HG03097 (cell line): ENCODE data around the gene CELF4.

ENCODE experiments used
- ATAC-seq: cut with Tn5 transposase; IDR thresholded peaks from one replicate; pipeline ENCODE4 v1.9.1; 2021; ENCODE audit not compliant: unreplicated experiment, low FRiP score

CELF4 gene

DNA sequence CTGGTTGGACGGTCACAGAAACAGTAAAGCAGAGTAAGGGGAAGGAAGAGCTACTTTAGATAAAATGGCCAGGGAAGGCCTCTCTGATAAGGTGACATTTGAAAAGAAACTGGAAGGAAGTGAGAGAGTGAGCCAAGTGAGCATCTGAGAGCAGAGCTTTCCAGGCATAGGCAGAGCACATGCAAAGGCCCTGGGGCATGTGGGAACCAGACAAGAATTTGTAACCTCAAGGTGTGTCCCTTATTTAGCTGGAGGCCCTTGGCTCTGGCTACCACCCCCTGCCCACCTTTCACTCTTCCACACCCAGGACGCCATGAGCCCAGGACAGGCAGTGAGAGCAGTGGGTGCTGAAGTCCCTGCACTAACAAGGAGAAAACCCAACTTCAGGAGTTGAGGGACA is 116.0 kb downstream of the CELF4 start:
- ATAC-seq, result no peak

DNA sequence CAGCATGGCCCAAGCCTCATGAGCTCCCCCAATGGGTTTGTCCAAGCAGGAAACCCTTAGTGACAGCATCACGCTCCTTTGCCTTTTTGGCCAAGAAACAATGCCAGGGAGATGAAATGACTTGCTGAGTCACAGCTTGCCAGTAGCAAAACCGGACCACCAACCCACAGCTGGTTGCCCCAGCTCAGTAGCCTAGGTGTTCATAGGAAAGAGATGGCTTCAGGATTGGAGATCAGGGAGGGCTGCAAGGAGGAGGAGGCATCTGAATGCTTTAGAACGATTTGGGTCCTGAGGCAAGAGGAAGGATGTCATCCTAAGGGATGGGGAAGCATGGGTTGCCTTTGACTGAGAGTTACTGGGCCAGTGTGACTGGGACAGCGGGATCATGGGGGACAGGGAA is 116.7 kb downstream of the CELF4 start:
- no peak for ATAC-seq

DNA sequence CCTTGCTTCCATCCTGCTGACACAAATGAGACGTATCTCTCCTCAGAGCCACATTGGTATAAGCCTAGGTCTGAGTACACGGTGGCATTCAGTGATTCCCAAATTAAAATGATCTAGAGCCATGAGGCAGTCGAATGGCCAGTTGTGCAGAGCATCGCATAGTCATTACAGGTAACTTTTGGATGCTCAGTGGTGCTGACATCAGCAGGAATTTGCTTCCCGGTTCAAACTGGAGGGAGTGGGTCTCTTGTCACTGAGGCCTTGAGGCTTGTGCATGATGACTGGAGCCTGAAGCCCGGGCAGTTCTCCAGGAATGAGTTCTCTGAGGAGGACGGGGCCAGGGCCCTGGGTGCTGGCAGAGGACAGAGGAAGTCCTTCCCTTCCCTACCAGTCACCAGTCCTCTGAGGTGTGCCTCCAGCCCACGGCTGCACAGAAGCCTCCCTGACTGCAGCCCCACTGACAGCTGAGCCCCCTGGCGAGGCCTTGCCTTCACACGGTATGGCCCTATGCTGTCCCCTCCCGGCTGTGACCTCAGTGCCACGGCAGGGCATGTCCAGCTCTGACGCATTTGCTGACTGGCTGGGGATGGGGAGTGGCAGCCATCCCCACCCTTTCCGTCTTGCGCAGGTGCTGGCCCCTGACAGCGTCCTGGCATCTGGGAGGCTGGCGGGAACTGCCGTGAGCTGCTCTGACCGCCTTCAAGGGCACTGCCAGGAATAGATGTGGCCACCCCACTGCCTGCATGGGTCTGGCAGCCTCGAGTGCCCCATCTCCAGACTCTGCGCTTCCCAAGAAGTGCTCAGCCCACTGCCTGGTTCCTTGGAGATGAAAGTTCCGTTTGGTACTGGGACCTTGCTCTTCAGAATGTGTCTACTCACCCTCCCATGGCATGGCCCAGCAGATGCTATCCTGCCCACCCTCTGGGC is 117.4 kb downstream of the CELF4 start:
- no peak for ATAC-seq

DNA sequence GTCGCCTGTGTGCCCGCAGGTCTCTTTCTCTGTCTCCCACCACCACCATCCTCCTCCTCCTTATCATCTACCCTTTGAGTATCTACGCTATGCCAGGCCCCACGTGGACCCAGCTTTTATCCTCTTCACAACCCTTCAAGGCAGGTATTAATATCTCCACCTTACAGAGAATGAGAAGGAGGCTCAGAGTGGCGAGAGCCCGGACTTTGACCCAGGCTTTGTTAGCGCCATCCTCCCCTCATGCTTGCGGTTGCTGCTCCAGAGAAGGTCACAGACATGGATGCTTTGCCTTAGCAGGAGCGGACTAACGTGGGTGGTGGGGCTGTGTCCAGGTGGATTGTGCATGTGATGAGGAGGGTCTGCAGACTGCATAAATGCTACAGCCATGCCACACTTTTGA is 119.8 kb downstream of the CELF4 start:
- ATAC-seq, result no peak

DNA sequence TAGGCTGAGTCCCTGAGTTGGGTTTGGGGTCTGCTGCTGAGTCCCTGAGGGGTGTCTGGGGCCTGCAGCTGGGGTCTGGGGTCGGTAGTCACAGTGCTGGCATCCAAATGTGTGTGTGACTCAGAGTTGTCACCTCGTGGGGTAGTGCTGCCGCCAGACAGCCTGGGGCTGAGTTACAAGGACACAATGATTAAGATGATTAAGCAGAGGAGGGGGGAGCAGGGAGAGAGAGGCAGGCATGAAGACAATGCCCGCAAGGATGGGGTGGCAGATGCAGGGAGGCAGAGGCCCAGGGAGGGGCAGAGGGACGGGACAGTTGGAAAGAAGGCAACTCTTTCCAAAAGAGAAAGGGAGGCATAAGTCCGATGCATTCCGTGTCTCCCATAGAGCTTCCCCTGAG is 120.2 kb downstream of the CELF4 start:
- no peak for ATAC-seq

DNA sequence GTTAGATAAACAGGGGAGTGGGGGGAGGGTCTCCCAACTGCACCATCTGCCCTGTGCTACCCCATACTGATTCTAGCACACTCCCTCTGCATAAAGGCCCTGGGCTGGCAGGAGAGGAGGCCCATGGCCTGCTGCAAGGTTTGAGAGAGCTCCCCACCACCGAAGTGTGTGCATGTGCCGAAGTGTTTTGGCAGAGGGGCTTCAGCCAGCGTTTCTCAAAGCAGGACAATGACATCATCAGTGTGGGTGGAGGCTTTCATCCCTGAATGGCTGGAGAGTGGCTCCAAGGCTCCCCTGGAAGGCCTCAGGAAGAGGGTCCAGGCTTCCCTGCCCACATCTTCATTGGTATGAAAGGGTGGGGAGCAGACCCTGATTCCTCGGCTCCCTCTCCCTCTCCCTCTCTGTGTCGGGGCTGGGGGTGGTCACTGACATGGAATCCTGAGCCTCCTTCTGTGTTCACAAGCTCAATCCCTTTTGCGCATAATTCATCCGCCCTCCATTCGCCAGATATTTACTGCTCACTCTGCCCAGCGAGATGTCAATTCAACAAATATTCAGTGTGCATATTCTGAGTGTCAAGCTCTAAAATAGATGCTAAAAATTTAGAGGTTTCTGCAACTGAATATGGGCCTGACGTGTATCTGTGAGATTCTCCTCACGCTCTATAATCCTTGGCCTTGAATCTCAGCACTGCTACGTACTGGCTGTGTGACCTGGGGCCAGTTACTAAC is 122.1 kb downstream of the CELF4 start:
- no peak for ATAC-seq

DNA sequence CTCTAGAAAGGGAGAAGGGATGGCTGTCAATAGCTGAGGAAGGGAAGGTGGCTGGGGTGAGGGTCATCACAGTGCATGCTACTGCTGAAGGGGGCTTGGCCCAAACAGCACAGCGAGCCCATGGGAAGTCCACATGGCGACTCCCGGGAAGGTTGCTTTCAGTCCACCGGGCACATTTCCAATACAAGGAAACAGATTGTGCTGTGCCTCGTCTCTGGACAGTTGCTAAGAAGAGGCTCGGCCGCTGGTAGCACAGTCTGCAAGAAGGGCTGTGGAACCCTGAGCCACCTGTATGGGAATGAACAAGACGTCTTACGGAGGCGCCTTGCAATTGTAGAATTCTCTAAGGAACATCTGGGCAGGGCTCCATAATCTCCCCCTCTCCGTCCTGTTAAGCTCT is 123.1 kb downstream of the CELF4 start:
- ATAC-seq, result no peak

DNA sequence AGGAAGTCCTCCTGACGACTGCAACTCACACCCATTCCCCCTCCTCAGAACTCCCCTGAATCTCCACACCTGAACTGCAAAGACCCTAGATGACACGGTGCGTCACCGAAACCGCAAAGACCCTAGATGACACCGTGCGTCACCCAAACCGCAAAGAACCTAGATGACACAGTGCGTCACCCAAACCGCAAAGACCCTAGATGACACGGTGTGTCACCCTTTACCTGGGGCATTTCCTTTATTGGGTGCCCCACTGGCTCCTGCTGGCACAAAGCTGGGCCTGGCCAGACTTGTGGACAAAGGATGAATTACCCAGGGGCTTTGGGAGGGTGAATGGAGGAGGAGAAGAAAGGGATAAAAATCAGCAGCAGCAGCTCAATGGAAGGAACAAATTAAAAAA is 123.8 kb downstream of the CELF4 start:
- ATAC-seq, result no peak

DNA sequence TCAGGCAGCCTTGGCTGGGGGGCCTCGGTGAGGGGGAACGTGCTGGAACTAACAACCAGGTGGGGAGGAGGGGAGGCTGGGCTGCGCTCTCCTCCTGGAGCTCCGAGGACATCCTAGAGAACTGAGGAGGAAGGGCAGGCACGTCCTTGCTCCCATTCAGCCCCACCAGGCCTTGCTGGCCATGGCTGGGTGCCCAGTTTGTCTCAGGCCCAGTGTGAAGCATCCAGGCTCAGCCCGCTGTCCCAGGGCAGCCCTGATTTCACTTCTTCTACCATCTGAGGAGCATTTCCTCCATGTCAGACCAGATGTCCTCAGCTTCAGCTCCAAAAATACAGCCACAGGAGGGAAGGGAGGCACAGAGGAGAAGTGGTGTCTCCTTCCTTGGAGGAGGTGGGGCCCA is 125.4 kb downstream of the CELF4 start:
- ATAC-seq, result no peak

DNA sequence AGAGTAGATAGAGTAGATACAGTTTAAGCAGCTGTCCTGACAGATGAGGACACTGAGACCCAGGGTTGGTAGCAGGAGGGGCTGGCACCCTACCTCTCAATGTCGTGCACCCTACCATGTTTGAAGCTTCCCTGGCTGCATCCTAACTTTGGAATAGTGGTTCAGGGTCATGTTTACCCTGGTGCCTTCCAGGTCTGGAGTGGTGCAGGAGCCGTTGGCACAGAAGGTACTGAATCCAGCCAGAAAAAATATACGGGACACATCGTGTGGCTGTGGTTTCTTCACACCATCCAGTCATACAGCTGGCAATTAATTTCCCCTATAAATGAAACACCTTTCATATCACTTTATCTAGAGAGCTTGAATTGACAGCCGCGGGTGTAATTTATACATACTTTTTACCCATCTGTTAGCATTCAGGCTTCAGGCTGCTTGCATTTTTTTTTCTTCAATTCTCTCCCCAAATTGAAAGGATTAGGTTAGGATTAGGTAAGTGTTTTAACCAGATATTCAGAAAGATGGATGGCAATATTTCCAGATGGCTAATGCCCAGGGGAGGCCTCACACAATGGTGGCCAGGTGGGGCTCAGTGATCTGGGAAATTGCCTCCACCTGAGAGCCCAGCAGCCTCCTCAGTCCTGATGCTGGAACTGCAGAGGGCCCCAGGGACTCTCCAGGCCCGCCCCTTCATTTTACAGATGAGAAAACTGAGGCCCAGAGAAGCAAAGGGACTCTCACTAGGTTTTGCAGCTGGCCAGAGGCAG is 127.0 kb downstream of the CELF4 start:
- no peak for ATAC-seq

DNA sequence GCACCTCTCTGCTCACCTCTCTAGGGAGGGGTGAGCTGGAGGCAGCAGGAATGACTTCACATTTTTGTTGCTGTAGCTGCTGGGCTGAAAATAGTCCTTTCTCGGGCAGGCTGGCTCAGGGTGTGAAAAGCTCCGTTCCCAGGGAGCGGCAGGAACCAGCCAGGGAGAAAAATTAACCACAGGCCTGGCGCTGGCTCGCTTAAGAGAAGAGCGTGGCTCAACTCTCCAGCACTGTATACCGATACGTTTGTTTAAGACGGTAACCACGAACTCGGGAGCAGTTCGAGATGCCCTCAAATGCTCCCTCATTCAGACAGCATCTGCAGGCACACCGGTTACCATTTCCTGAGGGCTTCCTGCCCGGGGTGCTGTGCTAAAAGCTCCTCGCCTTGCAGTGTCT is 129.6 kb downstream of the CELF4 start:
- ATAC-seq, result no peak

DNA sequence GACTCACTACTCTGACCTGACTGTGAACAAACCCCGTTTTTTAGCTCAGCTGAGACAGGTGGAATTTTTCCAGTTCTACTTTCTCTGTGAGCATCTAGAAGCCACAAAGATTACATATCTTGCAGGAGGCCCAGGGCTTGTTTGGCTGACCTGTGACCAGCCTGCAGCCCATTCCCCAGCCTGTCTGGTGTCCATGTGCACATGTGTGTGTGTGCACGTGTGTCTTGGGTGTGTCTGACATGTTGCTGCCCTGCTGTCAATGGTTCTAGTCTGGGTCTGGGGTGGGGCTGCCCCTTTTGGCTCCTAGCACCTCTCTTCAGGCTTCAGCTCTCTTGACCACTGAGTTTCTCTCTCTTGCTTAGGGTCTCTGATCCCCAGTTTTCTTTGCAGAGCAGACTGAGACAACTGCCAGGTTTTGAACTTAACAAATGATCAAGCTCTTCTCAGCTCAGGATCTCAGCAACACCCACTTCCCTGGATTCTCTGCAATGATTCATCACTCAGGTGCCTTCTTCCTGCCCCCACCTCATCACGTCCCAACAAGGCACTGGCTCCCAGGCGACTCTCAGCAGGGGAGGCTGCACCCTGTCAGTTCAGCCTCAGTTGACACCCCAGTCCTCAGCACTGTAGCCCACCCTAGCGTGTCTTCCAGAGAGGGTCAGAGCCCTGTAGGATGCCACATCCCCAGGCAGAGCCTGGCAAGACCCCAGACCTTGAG is 130.3 kb downstream of the CELF4 start:
- ATAC-seq, result no peak

DNA sequence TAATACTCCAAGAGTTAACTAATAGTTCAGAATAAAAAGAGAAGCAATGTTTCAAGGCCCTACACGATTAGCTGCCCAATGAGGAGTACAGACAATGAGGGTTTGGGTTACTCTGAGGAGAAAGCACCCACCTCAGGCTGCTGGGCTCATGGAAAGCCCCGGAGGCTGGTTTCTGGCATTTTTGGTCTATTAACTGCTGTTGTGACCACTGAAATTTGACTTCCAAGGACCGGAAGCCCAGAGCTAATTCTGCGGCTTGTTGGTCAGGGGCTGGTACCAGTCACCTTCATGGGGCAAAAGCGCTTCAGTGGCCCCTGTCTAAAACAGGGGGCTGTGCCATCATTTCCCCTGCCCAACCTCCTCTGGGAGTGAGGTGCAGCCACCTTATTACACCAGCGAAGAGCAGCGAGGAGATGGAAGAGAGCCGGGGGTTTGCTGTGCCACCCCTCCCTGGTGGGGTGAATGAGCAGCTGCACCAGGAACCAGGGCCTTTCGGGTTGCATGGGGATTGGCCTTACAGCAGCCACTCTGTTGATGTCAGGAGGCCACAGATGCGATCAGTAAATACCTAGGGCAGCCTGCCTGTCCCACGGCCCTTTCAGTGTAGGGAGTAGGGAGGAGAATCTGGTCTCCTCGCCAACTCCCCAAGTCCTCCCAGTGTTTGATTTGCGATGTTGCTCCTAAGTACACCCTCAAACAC is 131.3 kb downstream of the CELF4 start:
- ATAC-seq, result no peak

DNA sequence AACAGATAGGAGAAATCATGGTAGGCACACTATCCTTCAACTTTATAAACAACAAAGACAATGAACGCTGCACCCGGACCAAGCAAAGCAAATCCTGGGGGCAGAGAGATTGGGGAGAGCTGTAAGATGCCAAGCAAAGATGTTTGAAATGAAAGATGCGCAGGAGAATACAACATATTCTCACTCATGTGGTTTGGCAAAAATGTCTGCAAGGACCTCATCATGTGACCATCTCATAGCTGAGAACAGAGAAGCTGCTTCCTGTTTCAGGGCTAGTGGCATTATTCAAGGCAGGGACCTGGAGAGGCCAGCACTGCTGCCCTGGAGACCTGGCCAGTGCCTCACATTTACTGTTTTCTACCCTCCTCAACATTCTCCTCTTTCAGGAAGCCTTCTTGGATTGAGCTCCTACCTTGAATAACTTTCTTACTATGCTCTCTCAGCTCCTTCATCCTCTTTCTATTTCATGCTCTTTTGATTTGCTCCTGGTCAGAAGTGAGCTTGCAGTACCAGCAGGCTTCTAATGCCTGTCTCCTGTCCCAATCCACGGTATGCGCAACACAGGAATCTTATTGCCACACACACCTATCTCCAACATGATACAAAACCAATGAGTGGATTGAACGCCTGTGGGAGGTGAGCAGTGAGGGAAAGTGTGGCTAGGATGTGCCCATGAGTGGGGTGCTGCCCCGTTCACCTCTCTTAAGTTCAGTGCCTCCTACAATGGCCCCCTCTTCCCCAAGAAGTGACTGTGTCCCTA is 133.0 kb downstream of the CELF4 start:
- no peak for ATAC-seq

DNA sequence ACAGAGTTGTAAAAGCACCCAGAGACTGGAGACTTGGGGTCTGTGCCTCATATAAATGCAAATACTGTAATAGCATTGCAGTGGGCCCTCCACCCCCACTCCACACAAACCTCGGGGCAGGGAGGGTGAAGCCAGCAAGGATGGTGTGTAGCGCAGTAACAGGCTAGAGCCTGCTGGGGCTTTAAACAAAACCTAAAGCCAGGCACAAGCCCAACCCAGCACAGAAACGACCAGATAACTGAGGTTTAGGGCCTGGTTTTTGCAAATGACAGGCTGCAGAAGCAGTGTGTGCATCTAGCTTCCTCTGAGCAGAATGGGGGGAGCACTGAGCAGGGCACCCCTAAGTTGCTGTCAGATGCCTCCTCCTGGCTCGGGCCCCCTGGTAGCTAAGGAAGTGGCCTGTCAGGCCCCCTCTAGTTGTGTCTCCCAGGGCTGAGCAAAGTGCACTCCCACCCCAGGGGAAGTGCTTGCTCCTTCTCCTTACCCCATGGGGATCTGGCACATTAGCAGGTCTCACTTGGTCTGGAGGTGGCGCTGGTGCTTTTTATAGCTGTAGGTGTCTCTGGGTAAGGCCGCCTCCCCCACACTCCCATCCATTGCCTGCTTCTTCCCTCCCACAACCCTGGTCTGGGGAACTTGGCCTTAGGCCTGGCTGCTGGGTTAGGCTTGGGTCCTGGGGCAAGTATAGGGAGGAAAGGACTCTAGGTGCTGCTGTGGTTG is 135.1 kb downstream of the CELF4 start:
- ATAC-seq, result no peak

DNA sequence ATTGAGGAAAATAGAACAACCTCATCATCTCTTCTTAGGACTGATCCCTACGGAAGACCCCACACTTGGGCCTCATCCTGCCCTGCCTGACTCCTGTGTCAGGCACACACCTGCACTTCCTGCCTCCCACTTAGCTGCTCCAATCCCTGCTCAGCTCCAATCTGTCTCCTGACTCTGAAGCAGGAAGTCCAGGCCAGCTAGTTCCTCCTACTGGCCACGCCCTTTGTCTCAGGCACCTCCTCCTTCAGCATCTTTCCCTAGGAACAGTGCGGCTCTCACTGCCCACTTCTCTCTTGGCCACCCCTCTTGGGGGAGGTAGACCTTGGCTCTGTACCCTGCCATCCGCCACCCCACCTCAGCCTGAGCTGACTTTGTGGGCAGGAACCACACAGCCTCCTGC is 135.8 kb downstream of the CELF4 start:
- no peak for ATAC-seq

DNA sequence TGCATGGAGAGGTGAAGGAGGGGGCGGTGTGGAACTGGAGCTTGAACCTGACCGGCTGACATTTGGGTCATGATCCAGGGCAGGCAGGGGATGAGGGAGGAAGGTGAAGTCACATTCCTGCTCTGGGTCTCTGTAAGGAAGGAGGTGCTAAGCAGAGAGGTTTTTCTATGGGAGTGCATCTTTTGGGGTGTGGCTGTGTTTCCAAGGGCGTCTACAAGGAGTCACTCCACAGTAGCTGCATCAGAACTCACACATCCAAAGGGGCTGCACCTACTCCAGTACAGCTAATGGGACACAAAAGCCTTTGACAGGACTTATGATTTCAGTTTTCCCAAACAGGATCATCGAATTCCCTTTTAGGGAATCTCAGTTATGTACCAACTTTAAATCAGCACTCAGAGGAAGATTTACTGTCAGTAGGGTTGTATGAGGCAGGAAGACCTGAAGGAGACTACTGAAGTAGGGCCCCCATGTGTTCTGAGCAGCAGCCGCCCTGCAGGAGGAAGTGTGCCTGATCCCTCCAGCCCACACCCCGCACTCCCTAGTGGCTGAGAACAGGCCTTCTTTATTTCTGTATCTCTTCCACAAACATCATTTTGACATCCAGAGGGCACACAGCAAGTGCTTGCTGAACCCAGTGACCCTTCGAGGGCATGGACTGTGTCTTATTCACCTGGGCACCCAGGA is 137.2 kb downstream of the CELF4 start:
- ATAC-seq, result no peak

DNA sequence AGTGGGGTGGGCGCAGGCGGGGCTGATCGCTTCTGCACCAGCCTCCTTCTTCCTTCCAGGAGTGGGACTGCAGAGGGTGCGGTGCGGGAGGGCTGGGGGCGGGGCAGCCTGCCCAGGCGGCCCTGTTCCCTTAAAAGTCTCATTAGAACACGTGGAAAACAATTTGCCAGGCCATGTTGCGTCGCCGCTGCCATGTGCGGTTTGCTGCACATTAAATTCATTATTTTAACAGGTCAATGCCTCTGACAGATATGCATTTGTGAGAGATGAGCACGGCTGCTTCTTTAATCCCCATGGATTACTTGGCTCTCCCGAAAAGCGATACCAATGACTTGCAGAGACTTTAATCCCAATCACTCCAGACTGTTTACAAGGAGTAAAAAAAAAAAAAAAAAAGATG is 139.0 kb downstream of the CELF4 start:
- ATAC-seq, result no peak
